OCI-LY3 (cell line): ENCODE results near the gene YWHAG.

Source experiments
- H2AFZ ChIP-seq: fragments of 200-600, 300-600 bp; shearing (Covaris generic); 2 replicates; pipeline ENCODE4 v1.6.0; 2014; ENCODE audit warnings: antibody characterized with exemption, low read depth, low read length
- H3K27ac ChIP-seq: fragments of 200-600, 300-600 bp; sonication (generic); 2 replicates; pipeline ENCODE4 v1.5.1; 2014; ENCODE audit warnings: mild to moderate bottlenecking, low read length, moderate library complexity, mixed read lengths
- H3K27me3 ChIP-seq: fragments of 200-600, 300-600 bp; sonication (generic); 2 replicates; pipeline ENCODE4 v1.6.1; 2014; ENCODE audit warnings: low read depth, low read length, mixed read lengths
- H3K36me3 ChIP-seq: fragments of 200-600, 300-600 bp; sonication (generic); replicated peaks from 2 replicates; pipeline ENCODE3; 2014; ENCODE audit warnings: low read depth, low read length, mixed read lengths
- H3K4me1 ChIP-seq: fragments of 300-600, 200-600 bp; sonication (generic); 2 replicates; pipeline ENCODE4 v1.6.1; 2014; ENCODE audit warnings: low read length, mixed read lengths
- H3K4me2 ChIP-seq: fragments of 200-600, 300-600 bp; sonication (generic); 2 replicates; pipeline ENCODE4 v1.6.1; 2014; ENCODE audit warnings: low read length, mixed read lengths
- H3K4me3 ChIP-seq: fragments of 300-600, 200-600 bp; sonication (generic); 2 replicates; pipeline ENCODE4 v1.5.1; 2014; ENCODE audit warnings: antibody characterized with exemption, mild to moderate bottlenecking, low read length, moderate library complexity
- H3K79me2 ChIP-seq: fragments of 300-600, 200-600 bp; shearing (Covaris generic); 2 replicates; pipeline ENCODE4 v1.6.1; 2014; ENCODE audit warnings: mild to moderate bottlenecking, low read length, mixed read lengths
- H3K9ac ChIP-seq: fragments of 300-600, 200-600 bp; shearing (Covaris generic); 2 replicates; pipeline ENCODE4 v1.6.0; 2014; ENCODE audit warnings: mild to moderate bottlenecking, low read length, moderate library complexity
- H3K9me3 ChIP-seq: fragments of 200-600, 300-600 bp; shearing (Covaris generic); 2 replicates; pipeline ENCODE4 v1.6.1; 2014; ENCODE audit warnings: low read length, mixed read lengths; ENCODE audit not compliant: insufficient read depth
- H4K20me1 ChIP-seq: fragments of 200-600, 300-600 bp; sonication (generic); 2 replicates; pipeline ENCODE4 v1.6.1; 2016; ENCODE audit warnings: low read length, mixed read lengths; ENCODE audit not compliant: insufficient read depth
- EZH2phosphoT487 ChIP-seq: fragments of 200-600 bp; shearing (Covaris generic); IDR thresholded peaks from 2 replicates; pipeline ENCODE4 v1.6.1; 2018; ENCODE audit warnings: antibody characterized with exemption, mixed run types, low read depth
- TF ChIP-seq, protein P1 (sequence below): fragments of 200-600, 300-600 bp; sonication (generic); IDR thresholded peaks from 2 replicates; pipeline ENCODE4 v1.5.1; 2014; ENCODE audit warnings: antibody characterized with exemption, low read length, low read depth

YWHAG gene

DNA sequence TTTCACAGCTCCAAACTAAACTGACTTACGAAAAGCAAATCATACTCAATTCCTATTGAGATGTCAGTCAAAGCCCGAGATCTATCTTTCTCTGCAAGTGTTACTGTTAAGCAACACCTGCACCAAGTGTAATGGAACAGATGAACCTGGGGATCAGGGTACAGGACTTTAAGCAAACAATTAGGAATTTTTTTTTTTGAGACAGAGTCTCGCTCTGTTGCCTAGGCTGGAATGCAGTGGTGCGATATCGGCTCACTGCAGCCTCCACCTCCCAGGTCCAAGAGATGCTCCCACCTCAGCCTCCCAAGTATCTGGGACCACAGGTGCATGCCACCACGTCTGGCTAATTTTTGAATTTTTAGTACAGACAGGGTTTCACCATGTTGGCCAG lies 14.9 kb downstream of the YWHAG start:
- Histone ChIP-seq H3K9ac (no peak overlapping the region), H2AFZ (no peak overlapping the region), H3K27me3 (no peaks in the 10 kb centered on the region), H3K4me2 (no peak overlapping the region), H3K27ac (no peak overlapping the region), H4K20me1 (peaks cover 96% of the 10 kb centered on the region), H3K36me3 (peaks cover 76% of the 10 kb centered on the region), H3K9me3 (no peaks in the 10 kb centered on the region), H3K4me1 (no peaks in the 10 kb centered on the region), H3K79me2 (peaks cover 100% of the 10 kb centered on the region), H3K4me3 (no peak overlapping the region)
- TF ChIP-seq EZH2phosphoT487: no peak
- TF ChIP-seq, protein P1, sequence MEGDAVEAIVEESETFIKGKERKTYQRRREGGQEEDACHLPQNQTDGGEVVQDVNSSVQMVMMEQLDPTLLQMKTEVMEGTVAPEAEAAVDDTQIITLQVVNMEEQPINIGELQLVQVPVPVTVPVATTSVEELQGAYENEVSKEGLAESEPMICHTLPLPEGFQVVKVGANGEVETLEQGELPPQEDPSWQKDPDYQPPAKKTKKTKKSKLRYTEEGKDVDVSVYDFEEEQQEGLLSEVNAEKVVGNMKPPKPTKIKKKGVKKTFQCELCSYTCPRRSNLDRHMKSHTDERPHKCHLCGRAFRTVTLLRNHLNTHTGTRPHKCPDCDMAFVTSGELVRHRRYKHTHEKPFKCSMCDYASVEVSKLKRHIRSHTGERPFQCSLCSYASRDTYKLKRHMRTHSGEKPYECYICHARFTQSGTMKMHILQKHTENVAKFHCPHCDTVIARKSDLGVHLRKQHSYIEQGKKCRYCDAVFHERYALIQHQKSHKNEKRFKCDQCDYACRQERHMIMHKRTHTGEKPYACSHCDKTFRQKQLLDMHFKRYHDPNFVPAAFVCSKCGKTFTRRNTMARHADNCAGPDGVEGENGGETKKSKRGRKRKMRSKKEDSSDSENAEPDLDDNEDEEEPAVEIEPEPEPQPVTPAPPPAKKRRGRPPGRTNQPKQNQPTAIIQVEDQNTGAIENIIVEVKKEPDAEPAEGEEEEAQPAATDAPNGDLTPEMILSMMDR: no peak

DNA sequence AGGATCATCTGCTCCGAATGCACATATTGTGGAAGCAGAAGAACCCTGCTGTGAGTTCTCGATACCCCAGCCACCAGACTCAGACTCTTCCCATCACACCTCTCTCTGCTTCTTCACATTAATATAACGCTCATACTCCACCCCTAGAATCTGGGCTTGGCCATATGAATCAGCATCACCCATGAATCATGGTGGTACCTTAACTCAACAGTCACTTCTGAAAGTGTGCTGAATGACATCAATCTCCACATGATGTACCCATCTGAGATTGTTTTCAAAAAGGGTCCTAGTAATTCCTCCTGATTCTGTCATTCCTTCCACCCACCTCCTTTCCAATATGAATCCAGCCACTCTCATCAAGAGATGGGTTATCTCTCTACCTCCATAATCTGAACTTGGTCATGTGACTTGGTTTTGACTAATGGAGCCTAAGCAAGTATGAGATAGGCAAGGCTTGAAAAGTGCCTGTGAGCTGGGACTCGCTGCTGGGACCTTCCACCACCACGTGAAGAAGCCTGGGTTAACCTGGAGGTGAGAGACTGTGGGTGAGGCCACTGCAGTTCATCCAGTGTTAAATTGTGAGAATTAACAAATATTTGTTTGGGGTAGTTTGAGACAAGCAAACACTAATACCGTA lies 15.4 kb downstream of the YWHAG start:
- Histone ChIP-seq H3K4me2 (no peak overlapping the region), H4K20me1 (peaks cover 96% of the 10 kb centered on the region), H3K9ac (no peak overlapping the region), H3K9me3 (no peaks in the 10 kb centered on the region), H3K27me3 (no peaks in the 10 kb centered on the region), H3K4me1 (no peaks in the 10 kb centered on the region), H3K36me3 (peaks cover 77% of the 10 kb centered on the region), H3K4me3 (no peak overlapping the region), H2AFZ (no peak overlapping the region), H3K79me2 (peaks cover 100% of the 10 kb centered on the region), H3K27ac (no peak overlapping the region)
- TF ChIP-seq EZH2phosphoT487: no peak
- TF ChIP-seq, protein P1: no peak

DNA sequence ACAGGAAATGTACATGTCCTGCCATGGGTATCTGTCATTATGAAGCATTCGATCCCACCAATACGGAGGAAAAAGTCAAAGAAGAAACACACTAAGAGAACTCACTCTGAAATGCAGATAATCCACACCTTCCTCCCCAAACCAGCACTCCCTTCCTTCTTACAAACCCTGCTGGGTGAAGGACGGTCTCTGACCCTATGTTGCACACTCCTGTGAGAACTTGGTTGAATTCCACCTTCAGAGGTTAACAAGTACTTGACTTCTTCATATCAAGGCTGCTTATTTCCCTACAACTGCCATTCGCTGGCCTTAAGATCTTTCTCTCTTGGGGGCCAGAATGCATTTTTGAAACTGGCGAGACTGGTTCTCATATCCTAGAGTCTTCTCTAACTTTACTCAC lies 16.6 kb downstream of the YWHAG start:
- no peaks in the 10 kb centered on the region for H3K27me3 ChIP-seq
- H3K27ac ChIP-seq: no peak overlapping the region
- no peak overlapping the region for H3K9ac ChIP-seq
- H3K9me3 ChIP-seq: no peaks in the 10 kb centered on the region
- no peak overlapping the region for H3K4me2 ChIP-seq
- peaks cover 96% of the 10 kb centered on the region for H4K20me1 ChIP-seq
- H2AFZ ChIP-seq: no peak overlapping the region
- no peak overlapping the region for H3K4me3 ChIP-seq
- peaks cover 77% of the 10 kb centered on the region for H3K36me3 ChIP-seq
- no peak for TF ChIP-seq EZH2phosphoT487
- TF ChIP-seq, protein P1: no peak
- H3K79me2 ChIP-seq: peaks cover 100% of the 10 kb centered on the region
- no peaks in the 10 kb centered on the region for H3K4me1 ChIP-seq

DNA sequence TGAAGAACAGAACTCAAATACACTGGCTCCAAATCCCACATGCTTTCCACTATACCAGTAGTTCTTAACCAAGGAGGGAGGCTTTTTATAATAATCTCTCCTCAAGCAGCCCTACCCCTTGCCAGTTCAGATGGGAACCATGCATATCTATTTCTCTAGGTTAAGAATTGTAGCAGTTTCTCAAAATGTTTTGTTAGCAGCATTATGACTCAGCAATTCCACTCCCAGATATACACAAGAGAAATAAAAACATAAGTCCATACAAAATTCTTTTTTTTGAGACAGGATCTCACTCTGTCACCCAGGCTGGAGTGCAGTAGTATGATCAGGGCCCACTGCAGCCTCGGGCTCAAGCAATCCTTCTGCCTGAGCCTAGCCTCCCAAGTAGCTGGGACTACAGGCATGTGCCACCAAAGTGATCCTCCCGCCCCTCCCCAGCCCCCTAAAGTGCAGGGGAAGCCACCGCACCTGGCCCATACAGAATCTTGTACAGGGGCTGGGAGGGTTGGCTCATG lies 18.1 kb downstream of the YWHAG start:
- peaks cover 76% of the 10 kb centered on the region for H3K36me3 ChIP-seq
- no peak overlapping the region for H3K27ac ChIP-seq

More for the DNA sequence above, 18.1 kb downstream of the YWHAG start:
- no peak overlapping the region for H3K4me3 ChIP-seq
- H2AFZ ChIP-seq: no peak overlapping the region
- peaks cover 95% of the 10 kb centered on the region for H4K20me1 ChIP-seq
- H3K4me2 ChIP-seq: no peak overlapping the region
- no peak for TF ChIP-seq EZH2phosphoT487
- H3K79me2 ChIP-seq: peaks cover 100% of the 10 kb centered on the region
- H3K4me1 ChIP-seq: no peaks in the 10 kb centered on the region
- no peaks in the 10 kb centered on the region for H3K27me3 ChIP-seq
- no peaks in the 10 kb centered on the region for H3K9me3 ChIP-seq
- H3K9ac ChIP-seq: no peak overlapping the region
